NCI-H774 (cell line): Measurements from ENCODE around the gene SYT6.

Experiments used
- DNase-seq: peaks from one replicate; lab custom pipeline; 2025; lab: John Stamatoyannopoulos, UW

Gene SYT6

GRCh38 chr1:114153261-114154145 lies at the start of gene SYT6:
TSS of gene SYT6 (minus strand) at chr1:114153869. CDS start at chr1:114153772, 97 bp downstream.
- no peak for DNase-seq

DNA sequence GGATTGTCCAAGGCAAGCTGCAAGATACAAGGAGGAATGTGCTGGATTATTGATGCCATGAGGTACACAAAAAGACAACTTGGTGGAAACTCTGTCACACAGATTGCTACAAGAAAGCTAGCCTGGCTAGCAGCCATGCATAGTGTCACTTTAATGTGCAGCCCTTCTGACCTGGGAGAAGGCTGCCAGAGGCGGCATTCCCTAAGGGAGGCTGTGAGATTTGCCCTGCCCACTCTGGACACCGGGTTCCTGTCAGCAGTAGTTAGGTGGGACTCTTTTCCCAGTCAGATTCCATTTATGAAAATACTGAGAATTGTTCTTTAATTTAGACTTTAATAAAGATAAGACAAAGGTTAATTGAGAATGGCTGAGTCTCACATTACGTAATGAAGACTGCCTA lies 47.8 kb upstream of the SYT6 start:
- DNase-seq: no peak

DNA sequence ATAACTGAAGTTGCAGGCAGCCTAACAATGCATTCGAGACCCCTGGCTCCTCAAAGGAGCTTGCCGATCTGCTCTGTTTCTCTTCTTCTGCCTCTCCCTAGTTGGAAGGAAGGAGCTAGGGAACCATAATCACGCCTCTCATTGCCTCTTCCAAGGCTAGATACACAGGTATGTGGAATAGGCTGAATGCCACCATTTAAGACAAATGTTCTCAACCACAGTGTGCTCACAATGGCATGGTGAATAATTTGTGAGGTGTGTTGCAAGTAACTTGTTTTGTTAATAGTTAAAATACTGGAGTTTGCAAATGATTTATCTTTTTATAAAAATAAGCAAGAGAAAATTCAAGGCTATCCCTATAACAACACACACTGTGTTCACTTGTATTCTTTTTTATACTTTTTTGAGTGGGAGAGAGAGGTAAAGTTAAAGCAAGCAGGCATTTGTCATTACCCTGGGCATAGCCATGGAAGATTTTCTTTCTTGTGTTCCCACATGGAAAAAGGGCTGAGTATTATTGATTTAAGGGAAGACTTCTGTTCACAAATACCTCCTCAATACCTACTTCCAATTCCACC lies 45.4 kb upstream of the SYT6 start:
- no peak for DNase-seq

DNA sequence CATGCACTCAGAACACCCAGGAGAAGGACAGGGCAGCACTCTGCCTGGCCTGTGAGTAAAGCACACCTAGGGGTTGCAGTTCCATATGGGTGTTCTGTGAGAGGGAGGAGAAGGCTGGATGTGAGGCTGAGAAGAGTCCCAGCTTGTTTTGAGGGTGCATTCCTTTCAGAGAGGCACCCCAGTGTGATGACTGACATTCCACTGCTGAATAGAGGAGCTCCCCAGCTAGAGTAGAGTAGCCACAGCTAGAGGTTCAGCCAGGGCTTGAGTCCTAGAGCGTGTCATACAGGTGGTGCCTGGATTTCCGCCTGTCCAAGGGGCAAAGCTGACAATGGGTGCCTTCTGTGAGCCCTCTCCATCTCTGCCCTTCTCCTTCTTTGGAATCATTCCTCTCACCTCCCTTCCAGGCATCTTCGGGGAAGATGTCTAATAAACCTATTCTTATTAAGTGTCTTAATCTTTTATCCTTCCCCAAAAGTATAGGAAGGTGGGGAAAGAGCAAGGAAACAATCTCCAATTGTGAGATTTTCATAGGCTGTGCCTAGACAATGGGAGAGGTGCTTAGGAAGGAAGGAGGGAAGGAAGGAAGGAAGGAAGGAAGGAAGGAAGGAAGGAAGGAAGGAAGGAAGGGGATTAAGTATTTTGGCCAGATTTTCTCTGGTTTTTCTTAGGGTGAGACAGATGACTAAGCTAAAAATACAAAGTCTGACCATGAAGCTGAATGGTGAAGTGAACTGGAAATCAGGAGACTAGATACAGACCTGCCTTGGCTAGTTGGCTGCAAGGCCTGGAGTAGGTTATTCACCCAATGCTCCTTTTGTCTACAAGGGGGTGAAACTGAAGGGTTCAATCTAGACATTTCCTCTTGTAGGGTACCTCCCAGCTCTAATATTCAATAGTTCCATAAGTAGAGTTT lies 43.6 kb upstream of the SYT6 start:
- no peak for DNase-seq

DNA sequence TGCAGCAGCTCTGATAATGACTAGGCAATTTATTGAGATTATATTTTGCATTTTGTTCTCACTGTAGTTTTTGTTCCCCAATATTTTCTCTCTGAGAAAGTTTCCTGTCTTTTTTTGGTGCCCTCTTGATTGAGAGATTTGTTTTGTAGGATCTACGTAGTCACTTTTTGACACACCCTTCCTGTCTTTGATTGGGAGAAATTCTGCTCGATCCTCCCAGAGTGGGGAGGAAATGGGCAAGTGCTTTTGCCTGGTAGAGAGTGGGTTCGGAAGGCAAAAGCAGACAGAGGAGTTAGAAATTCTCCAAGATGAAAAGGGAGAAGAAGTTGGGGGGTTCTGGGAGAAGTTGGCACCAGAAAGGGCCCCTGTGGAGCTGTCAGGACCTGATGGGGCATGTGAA lies 42.1 kb upstream of the SYT6 start:
- DNase-seq: no peak

- no peak for DNase-seq
These were observed 38.7 kb upstream of the SYT6 start for GRCh38 chr1:114192328-114192727.

DNA sequence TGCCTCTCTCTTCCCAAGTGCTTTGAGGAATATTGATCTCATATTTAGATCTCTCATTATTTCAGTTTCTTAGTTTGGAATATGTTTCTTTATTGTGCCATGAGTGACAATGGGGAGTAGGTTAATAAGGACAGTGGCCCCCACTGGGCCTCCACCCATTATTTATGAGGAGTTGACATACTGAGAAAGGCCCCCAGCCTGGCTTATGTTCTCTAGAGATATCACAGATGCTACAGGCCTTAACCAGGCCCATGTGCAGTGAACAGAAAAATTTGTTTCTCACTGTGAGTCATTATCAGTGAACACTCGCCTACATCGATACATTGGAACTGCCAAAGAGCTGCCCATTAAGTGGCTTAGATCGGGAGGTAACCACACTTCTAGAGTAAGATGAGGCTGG lies 35.7 kb upstream of the SYT6 start:
- no peak for DNase-seq

DNA sequence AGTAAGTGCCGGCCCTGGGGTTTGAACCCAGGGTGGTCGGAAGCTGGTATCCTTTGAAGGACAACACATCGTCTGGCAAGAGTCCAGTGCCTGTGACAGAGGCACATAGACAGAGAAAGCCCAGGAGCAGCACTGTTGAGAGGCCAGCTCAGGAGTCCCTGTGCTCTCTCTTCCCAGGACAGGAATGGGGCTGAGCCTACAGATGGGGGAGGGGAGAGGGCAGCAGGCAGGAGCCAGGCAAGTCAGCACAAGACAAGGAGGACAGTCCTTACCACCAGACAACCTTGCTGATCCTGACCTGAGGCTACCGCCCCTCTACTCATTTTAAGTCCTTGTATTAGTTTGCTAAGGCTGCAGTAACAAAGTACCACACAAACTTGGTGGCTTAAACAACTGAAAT lies 27.7 kb upstream of the SYT6 start:
- DNase-seq: no peak

DNA sequence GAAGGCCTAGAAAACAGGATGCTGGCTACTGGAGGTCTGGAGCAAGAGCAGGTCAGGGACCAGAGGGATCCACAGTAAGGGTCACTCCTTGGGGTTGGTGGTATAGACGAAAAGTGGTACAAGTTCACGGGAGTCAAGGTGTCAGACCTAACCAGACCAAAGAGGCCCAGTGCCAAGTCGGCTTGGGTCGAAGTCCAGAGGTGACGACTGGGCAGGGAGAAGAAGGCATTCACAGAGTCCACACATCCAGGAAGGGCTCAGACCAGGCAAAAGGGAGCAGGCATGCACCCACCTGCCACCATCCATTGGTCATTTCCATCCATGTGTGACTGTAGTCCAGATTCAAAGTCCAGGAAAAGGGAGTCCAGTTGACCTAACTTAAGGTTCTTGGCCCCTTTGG lies 27.1 kb upstream of the SYT6 start:
- no peak for DNase-seq

- no peak for DNase-seq
These were observed 25.3 kb upstream of the SYT6 start for GRCh38 chr1:114178936-114179335.

DNA sequence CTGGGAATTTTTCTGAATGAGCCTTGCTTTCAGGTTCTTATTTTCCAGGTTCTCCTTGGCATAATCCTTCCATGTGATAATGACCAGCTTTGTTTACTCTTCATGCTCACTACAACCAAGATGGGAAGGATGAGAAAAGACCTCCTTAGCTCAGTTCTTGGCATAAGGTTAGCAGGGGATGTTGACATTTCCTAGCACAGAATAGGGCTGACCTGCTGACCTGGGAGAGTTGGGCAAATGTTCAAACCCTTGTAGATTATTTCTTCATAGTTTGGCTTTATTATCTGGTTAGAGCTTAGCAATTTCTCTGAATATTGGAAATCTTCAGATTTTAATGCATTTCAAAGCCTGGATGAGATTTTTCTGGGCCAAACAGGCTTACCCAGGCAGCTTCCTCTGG lies 23.6 kb upstream of the SYT6 start:
- DNase-seq: no peak

- no peak for DNase-seq
These were observed 22.7 kb upstream of the SYT6 start for GRCh38 chr1:114176366-114176765.

DNA sequence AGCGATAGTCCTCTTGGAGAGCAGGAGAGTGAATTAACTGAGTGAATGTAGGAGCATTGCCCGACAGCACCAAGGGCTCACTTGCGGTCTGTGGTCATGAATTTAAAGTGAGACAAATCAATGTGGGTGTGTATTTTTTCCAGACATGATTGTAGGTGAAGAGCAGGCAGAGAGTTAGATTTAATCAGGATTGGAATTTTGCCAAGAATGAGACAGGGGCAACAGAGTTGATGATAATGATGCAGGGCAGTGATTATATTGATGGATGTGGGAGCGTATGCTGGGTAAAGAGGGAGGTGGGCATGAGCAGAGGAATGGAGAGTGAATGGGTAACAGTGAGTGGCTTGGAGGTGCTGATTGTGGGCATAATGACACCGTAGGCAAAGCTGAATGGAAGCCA lies 20.0 kb upstream of the SYT6 start:
- no peak for DNase-seq

DNA sequence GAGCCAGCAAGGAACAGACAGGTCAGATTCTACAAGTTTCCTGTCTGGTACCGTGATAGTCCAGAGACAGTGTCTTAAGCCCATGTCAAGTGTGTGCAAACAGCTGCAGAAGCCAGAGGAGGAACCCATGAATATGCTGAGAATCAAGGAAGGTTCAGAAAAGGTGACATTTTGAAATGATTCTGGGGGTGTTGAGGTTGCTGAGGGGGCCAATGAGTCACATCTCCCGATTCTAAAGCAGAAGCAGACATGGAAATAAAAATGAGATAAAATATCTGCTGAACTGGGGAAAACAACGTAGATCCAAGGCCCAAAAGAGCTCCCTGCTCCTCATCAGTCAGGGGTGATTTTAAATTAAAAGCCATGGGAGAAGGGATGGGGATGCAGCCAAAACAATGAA lies 15.8 kb upstream of the SYT6 start:
- DNase-seq: no peak

- no peak for DNase-seq
These were observed 13.6 kb upstream of the SYT6 start for GRCh38 chr1:114167226-114167625.

- DNase-seq: no peak
These were observed 11.3 kb upstream of the SYT6 start for GRCh38 chr1:114164840-114165543.

DNA sequence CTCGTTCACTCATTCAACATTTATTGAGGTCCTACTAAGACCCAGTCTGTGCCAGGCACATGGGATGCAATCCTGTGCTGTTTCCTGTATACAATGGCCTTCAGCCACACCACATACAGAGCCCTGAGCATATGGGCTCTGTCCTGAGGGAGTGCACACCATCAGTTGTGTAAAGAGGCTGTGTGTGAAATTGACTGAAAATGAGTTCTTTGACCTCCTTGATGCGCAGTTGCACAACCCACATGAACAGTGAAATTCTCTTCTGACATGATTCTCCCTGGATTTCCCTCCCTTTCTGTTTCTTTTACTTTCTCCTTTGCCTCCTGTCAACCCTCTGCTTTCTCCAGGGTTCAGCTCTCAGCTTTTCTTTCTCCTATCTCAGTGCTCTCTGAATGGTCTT lies 6.3 kb upstream of the SYT6 start:
- no peak for DNase-seq

GRCh38 chr1:114157275-114157660 lies 3.6 kb upstream of the SYT6 start:
- no peak for DNase-seq

DNA sequence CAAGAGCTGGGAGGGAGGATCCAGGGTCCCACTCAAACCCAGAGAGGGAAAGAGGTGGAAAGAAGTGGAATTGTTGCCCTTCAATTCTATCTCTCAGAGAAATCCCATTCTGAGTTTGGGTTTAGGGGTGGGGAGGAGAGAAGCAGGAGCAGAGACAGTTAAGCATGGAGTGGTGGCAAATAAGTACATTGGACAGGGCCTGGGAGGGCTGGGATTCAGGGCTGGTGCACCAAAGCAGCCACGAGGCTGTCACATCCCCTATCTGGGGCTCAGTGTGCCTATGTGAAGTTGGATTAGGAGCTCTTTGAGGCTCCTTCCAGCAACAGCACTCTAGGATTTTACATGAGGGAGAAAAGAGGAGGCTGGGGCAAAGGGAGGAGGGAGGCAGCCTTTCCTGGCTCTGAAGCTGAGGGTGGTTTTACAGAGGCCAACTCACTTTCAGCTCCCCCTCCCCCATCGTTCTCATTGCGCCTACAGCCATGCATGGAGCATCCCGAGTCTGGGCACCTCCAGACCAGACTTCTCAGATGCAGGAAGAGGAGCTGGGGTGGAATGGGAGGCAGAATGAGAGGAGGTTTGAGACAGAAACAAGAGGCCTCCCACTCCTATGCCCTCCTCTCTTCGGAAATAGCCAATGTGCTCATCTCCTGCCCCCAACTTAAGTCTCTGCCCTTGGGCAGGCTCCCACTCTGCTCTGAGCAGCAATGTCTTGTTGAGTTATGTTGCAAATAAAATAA lies 3.0 kb upstream of the SYT6 start:
- no peak for DNase-seq

- DNase-seq: no peak
These were observed 2.0 kb upstream of the SYT6 start for GRCh38 chr1:114155706-114156105.

DNA sequence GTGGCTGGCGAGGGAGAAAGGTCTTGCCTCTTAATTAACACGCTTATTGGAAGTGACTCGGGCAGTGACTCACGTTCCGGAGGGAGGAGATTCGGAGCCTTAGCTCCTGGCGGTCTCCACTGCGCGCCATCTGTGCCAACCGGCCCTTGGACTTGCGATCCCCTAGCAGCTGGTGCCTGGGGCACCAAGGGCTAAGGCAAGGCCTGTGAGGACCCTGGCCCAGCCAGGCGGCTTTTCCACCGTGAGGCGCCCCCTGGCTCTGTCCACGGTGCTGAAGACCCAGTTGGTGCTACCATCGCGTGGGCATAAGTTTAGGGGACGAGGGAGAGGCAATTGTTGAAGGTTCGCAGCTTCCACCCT lies 1.3 kb upstream of the SYT6 start:
- DNase-seq: no peak
